GM21526 (cell line): Measurements from ENCODE around the gene UBASH3B.
"Not testable (repeated sequence)": the region's sequence is repeated elsewhere in the genome, so short reads cannot be mapped to it uniquely, and the experiment has no call there.

Experiments used
- ATAC-seq: cut with Tn5 transposase; IDR thresholded peaks from one replicate; pipeline ENCODE4 v1.9.1; 2021; ENCODE audit warnings: moderate library complexity; ENCODE audit not compliant: unreplicated experiment, low FRiP score

Gene UBASH3B

GRCh38 chr11:122655527-122656072, at the start of gene UBASH3B:
Gene UBASH3B (plus strand): TSS chr11:122655722. CDS start chr11:122656050, 328 bp downstream.
- peak; percentile 75 for ATAC-seq

GRCh38 chr11:122607162-122607561, 48.4 kb upstream of the UBASH3B start:
- not testable (repeated sequence) for ATAC-seq

DNA sequence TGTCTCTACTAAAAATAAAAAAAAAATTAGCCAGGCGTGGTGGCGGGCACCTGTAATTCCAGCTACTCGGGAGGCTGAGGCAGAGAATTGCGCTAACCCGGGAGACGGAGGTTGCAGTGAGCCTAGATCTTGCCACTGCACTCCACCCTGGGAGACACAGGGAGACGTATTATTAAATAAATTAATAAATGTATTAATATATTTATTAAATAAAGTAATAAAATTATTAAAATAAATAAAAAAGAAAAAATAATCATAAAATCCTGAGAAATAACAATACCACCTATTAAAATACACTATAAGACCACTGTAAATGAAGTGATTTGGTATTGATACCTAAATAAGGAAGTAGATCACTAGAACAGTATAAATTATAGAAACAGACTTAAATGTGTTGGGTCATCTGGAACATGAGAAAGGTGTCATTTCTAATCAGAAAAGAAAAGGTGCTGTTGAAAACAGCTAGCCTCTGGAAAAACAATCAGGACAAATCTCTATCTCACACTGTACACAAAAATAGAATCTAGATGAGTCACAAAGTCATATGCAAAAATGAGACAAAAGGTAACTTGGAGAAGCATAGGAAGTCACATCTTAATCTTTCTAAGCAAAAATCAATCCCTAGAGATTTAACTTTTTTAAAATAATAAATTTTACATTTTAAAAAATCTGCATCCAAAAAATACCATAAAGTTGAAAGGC, 43.2 kb upstream of the UBASH3B start:
- no peak for ATAC-seq

GRCh38 chr11:122616718-122617117, 38.8 kb upstream of the UBASH3B start:
- ATAC-seq, result no peak

DNA sequence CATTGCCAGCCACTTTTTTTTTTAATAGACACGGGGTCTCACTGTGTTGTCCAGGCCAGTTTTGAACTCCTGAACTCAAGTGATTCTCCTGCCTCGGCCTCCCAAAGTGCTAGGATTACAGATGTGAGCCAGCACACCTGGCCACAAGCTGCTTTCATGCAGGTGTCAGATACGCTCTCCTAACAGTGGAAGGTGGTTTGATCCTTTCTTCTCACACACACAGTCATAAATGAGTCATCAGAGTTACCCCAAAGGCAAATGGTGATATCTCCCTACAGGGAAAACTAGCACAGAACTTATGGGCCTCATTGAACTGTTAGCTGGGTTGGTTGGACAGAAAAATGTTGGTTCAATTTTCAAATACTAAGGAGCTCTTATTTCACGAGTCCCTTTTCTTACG, 38.2 kb upstream of the UBASH3B start:
- no peak for ATAC-seq

- ATAC-seq, result no peak
These were observed 37.6 kb upstream of the UBASH3B start for GRCh38 chr11:122617926-122618325.

DNA sequence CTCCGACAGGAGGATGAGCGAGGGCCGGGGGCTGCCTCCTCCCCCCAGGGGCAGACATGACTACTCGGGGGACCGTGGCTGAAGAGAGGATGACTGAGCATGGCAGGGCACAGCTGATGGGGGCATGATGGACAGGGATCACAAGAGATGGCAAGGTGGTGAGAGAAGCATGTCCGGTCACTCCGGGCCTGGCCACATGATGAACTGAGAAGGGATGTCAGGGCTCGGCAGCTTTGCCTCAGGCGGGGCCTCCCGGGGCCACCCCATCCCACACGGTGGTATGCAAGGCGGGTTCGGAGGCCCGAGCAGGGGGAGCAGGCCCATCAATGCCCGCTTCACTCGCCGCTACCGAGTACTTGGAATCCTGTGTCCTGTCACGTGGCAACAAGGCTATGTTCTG, 36.6 kb upstream of the UBASH3B start:
- no peak for ATAC-seq

DNA sequence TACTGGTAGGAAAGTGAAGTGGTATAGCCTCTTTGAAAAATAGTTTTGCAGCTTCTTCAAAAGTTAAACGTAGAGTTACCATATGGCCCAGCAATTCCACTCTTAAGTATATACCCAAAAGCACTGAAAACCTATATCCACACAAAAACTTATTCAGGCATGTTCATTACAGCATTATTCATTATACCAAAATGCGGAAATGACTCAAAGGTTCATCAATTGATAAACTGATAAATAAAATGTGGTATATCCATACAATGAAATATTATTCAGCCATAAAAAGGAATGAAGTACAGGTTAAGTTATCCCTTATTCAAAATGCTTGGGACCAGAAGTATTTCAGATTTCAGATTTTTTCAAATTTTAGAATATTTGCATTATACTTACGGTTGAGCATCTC, 35.8 kb upstream of the UBASH3B start:
- ATAC-seq, result no peak

- ATAC-seq, result not testable (repeated sequence)
These were observed 30.0 kb upstream of the UBASH3B start for GRCh38 chr11:122625501-122625900.

DNA sequence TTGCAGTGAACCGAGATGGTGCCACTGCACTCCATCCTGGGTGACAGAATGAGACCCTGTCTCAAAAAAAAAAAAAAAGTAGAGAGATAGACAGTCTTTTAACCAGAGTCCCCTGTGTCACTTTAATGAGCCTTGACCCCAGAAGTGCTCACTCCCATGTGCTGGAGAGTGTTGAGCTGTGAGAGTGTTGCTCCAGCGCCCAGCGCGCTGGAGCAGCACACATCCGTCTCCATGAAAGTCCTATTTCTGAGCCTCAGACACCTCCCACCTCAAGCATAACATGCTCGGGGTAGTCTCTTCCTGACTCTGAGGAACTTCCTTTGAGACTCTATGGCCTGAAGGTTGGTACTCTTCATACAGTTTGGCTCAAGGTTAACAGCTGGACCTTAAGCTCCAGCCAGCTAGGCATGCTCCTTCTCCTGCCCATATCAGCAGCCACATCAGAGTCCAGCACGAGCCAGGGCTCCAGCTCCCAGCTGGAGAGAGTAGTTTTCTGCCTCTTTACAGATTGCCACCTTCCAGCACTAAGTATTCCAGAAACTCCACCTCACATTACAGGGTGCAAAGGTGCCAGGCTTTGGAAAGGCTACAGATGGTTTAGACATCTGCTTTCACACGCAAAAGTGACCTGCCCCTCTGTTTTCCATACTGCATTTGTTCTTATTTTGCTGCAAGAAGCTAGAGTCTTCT, 29.4 kb upstream of the UBASH3B start:
- ATAC-seq, result no peak

- no peak for ATAC-seq
These were observed 27.8 kb upstream of the UBASH3B start for GRCh38 chr11:122627745-122628144.

DNA sequence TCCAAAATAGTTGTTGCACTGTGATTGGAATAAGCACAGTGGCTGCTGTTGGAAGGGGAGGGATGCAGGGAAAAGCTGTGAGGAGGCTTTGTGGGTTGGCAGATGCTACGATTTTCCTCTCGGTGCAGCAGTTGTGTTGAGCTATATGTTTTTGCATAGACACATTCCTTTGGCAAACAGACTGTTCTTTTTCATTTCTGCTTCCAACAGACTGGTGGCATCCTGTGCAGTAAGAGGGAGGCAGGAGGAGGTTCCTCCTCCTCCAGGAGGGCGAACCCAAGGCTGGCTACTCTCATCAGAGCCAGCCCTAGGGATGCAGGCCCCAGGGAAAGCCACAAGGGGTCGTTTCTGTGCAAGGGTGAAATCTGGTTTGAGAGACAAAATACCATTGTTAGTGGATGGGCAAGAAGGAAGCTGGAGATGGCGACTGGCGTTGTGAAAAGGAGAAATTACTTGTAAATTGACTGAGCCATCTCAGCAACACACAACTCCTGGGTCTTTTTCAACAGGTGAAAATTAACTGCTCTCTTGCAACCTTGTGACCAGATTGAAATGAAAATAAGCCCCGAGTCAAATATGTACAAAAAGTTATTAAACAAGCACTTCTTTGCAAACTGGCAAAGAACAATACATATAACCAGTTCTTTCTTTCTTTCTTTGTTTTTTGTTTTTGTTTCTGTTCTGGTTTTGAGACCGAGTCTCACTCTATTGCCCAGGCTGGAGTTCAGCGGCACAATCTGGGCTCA, 26.5 kb upstream of the UBASH3B start:
- peak; percentile 79 for ATAC-seq

DNA sequence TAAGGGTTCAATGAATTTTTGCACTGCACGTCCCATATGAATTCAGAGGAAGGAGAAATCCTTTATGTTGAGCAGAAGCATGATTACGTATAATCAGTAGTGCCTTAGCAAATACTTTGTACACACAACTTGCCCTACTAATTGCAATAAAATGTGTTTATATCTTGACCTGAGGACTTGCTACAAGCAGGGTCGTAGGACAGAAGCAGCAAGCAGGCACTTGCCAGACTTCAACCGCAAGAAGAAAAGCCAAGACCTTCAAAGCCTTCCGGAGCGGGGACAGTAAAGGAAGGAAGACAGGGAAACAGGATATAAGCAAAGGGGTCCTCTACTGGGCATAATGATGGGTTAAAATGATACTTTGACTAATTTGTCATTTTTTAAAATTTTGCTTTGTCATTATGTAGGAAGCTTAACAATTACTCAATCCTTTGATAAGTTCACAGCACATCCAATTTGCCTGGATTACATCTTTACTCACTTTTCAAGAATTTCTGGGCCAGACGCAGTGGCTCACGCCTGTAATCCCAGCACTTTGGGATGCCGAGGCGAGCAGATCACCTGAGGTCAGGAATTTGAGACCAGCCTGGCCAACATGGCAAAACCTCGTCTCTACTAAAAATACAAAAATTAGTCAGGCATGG, 23.2 kb upstream of the UBASH3B start:
- ATAC-seq, result no peak

DNA sequence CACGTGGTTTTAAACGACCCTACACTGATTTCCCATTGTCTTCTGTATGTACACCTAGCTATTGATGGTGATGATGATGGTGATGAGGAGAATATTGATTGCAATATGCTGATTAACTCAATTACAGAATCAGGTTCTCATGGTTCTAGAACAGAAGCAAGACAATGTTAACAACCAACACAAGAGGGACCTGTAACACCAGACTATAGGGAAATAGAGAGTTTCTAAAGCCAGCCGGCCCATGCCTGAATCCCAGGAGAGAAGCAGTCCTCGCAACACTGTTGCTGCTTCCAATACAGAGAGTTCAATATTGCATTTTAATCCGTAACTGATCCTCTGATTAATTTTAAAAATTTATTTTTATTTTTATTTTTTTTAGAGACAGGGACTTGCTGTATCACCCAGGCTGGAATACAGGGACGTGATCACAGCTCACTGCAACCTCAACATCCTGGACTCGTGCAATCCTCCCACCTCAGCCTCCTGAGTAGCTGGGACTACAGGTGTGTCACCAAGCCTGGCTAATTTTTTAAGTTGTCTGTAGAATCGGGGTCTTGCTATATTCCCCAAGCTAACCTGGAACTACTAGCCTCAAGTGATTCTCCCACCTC, 22.2 kb upstream of the UBASH3B start:
- ATAC-seq, result no peak

DNA sequence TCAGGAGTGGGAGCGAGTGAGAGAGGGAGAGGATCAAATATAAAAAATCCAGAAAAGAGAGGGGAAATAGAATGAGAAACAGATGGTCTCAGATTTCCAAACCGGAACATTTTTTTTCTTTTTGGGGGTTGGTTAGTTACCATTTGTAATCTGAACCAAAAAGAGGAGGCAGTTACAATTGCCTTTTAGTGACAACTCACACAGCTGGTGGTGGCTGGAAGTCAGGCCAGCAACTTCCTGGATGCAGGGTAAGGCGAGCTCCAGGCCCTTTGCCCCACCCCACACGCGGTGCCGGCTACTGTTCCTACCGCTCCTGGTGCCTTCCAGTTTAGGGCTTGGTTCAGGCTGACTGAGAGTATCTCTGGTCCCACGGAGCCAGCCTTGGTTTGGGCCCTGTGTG, 21.0 kb upstream of the UBASH3B start:
- ATAC-seq, result no peak

GRCh38 chr11:122637541-122637940, 18.0 kb upstream of the UBASH3B start:
- ATAC-seq, result no peak

- ATAC-seq, result no peak
These were observed 13.0 kb upstream of the UBASH3B start for GRCh38 chr11:122642472-122642922.

DNA sequence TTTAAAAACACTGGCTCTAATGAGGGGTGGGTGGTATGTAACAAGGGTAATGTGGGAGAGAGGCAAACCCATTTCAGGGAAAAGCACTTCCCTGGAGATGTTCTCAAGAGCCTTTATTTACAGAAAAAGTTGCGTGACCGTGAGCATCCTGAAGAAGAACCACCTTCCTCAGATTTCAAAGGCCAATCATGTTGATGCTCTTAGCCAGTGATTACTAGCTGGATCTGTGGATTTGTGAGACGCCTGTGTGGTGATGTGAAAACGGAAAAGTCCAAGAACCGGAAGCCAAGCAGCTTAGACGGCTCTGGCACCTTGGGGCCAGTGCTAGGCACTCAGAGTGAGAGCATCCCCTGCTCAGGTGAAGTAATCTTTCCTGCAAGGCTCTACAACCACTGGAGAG, 12.6 kb upstream of the UBASH3B start:
- ATAC-seq, result no peak

GRCh38 chr11:122645847-122646246, 9.7 kb upstream of the UBASH3B start:
- ATAC-seq, result no peak
